Measurements from ENCODE around the gene UFSP2. TPM values are rescaled to one million over a fixed set of nuclear protein-coding genes. Genes with fewer than 3 reads are reported as not detected.

The UFSP2 gene
- total RNA-seq, 1 donor from 2014 or later: 27.5 TPM

- no peak for DNase-seq (ENCODE audit: low read depth)
- H3K27me3 Mint-ChIP-seq (ENCODE audit: low read depth, unreplicated experiment): peaks cover 7% of the 10 kb centered on the region
- Histone ChIP-seq H3K36me3 (ENCODE audit: insufficient read depth, low read length) (no peaks in the 10 kb centered on the region), H3K4me1 (ENCODE audit: insufficient read depth, low read length) (no peaks in the 10 kb centered on the region), H3K27ac (ENCODE audit: low read depth, low read length) (no peak overlapping the region), H3K27me3 (ENCODE audit: insufficient read depth, low read length) (peaks cover 3% of the 10 kb centered on the region), H2AFZ (ENCODE audit: low read depth, low read length) (peak overlapping the region; percentile 92), H3K9me3 (ENCODE audit: insufficient read depth, low read depth, low read length) (no peaks in the 10 kb centered on the region), H4K20me1 (ENCODE audit: insufficient read depth, low read length) (no peaks in the 10 kb centered on the region), H3K9ac (ENCODE audit: low read length) (peak overlapping the region; percentile 83), H3K4me2 (ENCODE audit: low read length) (peak overlapping the region; percentile 87), H3K4me3 (ENCODE audit: insufficient read depth, low read depth, low read length) (peak overlapping the region; percentile 71), H3K79me2 (ENCODE audit: insufficient read depth, low read length) (no peaks in the 10 kb centered on the region)
- no peak for FAIRE-seq
- H3K4me3 Mint-ChIP-seq (ENCODE audit: unreplicated experiment): peak overlapping the region; percentile 93
- no peaks in the 10 kb centered on the region for H3K36me3 Mint-ChIP-seq (ENCODE audit: low read depth, unreplicated experiment)
- TF ChIP-seq CTCF (IDR thresholded peaks at IDR 0.05; ENCODE audit: insufficient read depth, low read depth, low read length) (no peak), EZH2 (IDR thresholded peaks at IDR 0.05; ENCODE audit: insufficient read depth, low read length) (no peak)
- no peaks in the 10 kb centered on the region for H3K4me1 Mint-ChIP-seq (ENCODE audit: low read depth, unreplicated experiment)
- no peaks in the 10 kb centered on the region for H3K9me3 Mint-ChIP-seq (ENCODE audit: unreplicated experiment)
- H3K27ac Mint-ChIP-seq (ENCODE audit: unreplicated experiment): peak overlapping the region; percentile 51
Measured at GRCh38 chr4:185472103-185472542, 46.4 kb upstream of the UFSP2 start.

GRCh38 chr4:185471235-185472102 lies 45.7 kb upstream of the UFSP2 start, which contains the start of gene CCDC110:
Gene CCDC110, minus strand, starts transcription at chr4:185471733. Its CDS starts 50 bp downstream, at chr4:185471683.
- Histone ChIP-seq H3K4me3 (ENCODE audit: insufficient read depth, low read depth, low read length) (peak within 1 kb of the TSS; percentile 75), H3K27ac (ENCODE audit: low read depth, low read length) (peak within 1 kb of the TSS; percentile 38), H2AFZ (ENCODE audit: low read depth, low read length) (peak within 1 kb of the TSS; percentile 92), H3K4me2 (ENCODE audit: low read length) (peak within 1 kb of the TSS; percentile 100), H3K9me3 (ENCODE audit: insufficient read depth, low read depth, low read length) (no peaks in the 10 kb centered on the region), H3K36me3 (ENCODE audit: insufficient read depth, low read length) (no peaks in the 10 kb centered on the region), H3K4me1 (ENCODE audit: insufficient read depth, low read length) (no peaks in the 10 kb centered on the region), H4K20me1 (ENCODE audit: insufficient read depth, low read length) (no peaks in the 10 kb centered on the region), H3K79me2 (ENCODE audit: insufficient read depth, low read length) (no peaks in the 10 kb centered on the region), H3K27me3 (ENCODE audit: insufficient read depth, low read length) (peaks cover 3% of the 10 kb centered on the region), H3K9ac (ENCODE audit: low read length) (peak within 1 kb of the TSS; percentile 83)
- H3K27me3 Mint-ChIP-seq (ENCODE audit: low read depth, unreplicated experiment): peaks cover 6% of the 10 kb centered on the region
- H3K36me3 Mint-ChIP-seq (ENCODE audit: low read depth, unreplicated experiment): no peaks in the 10 kb centered on the region
- H3K4me3 Mint-ChIP-seq (ENCODE audit: unreplicated experiment): peak within 1 kb of the TSS; percentile 93
- DNase-seq (ENCODE audit: low read depth): peak; percentile 78
- peaks cover 3% of the 10 kb centered on the region for H3K9me3 Mint-ChIP-seq (ENCODE audit: unreplicated experiment)
- no peak for TF ChIP-seq EZH2 (IDR thresholded peaks at IDR 0.05; ENCODE audit: insufficient read depth, low read length)
- no peak for TF ChIP-seq CTCF (IDR thresholded peaks at IDR 0.05; ENCODE audit: insufficient read depth, low read depth, low read length)
- no peak for FAIRE-seq
- H3K4me1 Mint-ChIP-seq (ENCODE audit: low read depth, unreplicated experiment): no peaks in the 10 kb centered on the region
- H3K27ac Mint-ChIP-seq (ENCODE audit: unreplicated experiment): peak within 1 kb of the TSS; percentile 51
